HCT116 (cell line): ENCODE measurements around the gene TM7SF2. TPM values are rescaled to one million over a fixed set of nuclear protein-coding genes. Genes with fewer than 3 reads are reported as not detected.

Experiments
- ATAC-seq: fragments of 200-7000 bp; cut with Tn5 transposase; 2 replicates; pipeline ENCODE4 v1.9.1; 2020; ENCODE audit warnings: mild to moderate bottlenecking, moderate library complexity
- BruUV-seq: library from RNA; stranded (reverse); fragments of 400-500 nt; replicated peaks from 2 replicates; lab custom pipeline; 2021; lab: Mats Ljungman, UMichigan
- CTCF ChIA-PET: fragments of 300-600 bp; sonication (Branson Sonifier 250); formaldehyde crosslinking; loops from one replicate; lab custom pipeline; 2021; ENCODE audit warnings: antibody characterized with exemption; lab: Charles Lee
- POLR2A ChIA-PET: fragments of 300-600, 350-600 bp; sonication (Branson Sonifier 250); formaldehyde crosslinking; loops from one replicate; lab custom pipeline; 2021; ENCODE audit warnings: antibody characterized with exemption; lab: Charles Lee
- RAD21 ChIA-PET, 2 experiments: fragments of 300-600 bp; sonication (Branson Sonifier 250); formaldehyde crosslinking; loops; one replicate each; lab custom pipeline; 2023; ENCODE audit warnings: low total read pairs in 2 of 2; ENCODE audit not compliant: uncharacterized antibody in 2 of 2, unreplicated experiment in 2 of 2, low non-redundant PET in 1 of 2; lab: Charles Lee
- DNase-seq: peaks from one replicate; pipeline ENCODE4 v3.0.0-alpha.2; 2010; ENCODE audit warnings: low read depth, low spot score
- H2AFZ ChIP-seq: fragments of 200-600 bp; shearing (Covaris generic), sonication (generic); 2 replicates; pipeline ENCODE4 v1.6.1; 2017; ENCODE audit warnings: low read depth, mixed run types, mixed read lengths, antibody characterized with exemption, low read length; ENCODE audit not compliant: poor library complexity, severe bottlenecking
- H3K27ac ChIP-seq: 2 replicates; pipeline ENCODE4 v1.5.1; 2012; ENCODE audit warnings: low read depth, low read length
- H3K27me3 ChIP-seq: fragments of 200-600 bp; sonication (generic); 2 replicates; pipeline ENCODE4 v1.6.1; 2016; ENCODE audit warnings: mixed run types, low read length, mixed read lengths; ENCODE audit not compliant: insufficient read depth
- H3K36me3 ChIP-seq, 2 experiments: fragments of 200-500 bp in 1 of 2; fragments of 200-600 bp in 1 of 2; sonication (Bioruptor generic) in 1 of 2; sonication (generic) in 1 of 2; 2 replicates each; pipeline versions ENCODE4 v1.5.1 to v1.6.1; 2014 to 2016; ENCODE audit warnings: low read length in 2 of 2, inconsistent platforms in 1 of 2, mixed read lengths in 1 of 2, mixed run types in 1 of 2; ENCODE audit not compliant: insufficient read depth in 2 of 2, control insufficient read depth in 1 of 2
- H3K4me1 ChIP-seq, 2 experiments: fragments of 200-600 bp in 1 of 2; sonication (generic) in 1 of 2; 2 replicates each; pipeline versions ENCODE4 v1.5.1 to v1.6.1; 2012 to 2017; ENCODE audit warnings: low read length in 2 of 2, inconsistent platforms in 1 of 2, mild to moderate bottlenecking in 1 of 2, mixed read lengths in 1 of 2, mixed run types in 1 of 2, moderate library complexity in 1 of 2; ENCODE audit not compliant: insufficient read depth in 2 of 2, control insufficient read depth in 1 of 2
- H3K4me2 ChIP-seq: fragments of 200-600 bp; sonication (generic); 2 replicates; pipeline ENCODE4 v1.6.1; 2017; ENCODE audit warnings: mixed run types, low read length, mixed read lengths
- H3K4me3 ChIP-seq, 2 experiments: fragments of 200-600 bp in 1 of 2; sonication (generic) in 1 of 2; replicated peaks in 1 of 2; 2 replicates each; pipeline ENCODE4 v1.5.1; 2011 to 2016; ENCODE audit warnings: low read length in 2 of 2, control low read depth in 1 of 2, low read depth in 1 of 2, mild to moderate bottlenecking in 1 of 2, mixed read lengths in 1 of 2, mixed run types in 1 of 2
- H3K79me2 ChIP-seq: fragments of 200-600 bp; sonication (generic); 2 replicates; pipeline ENCODE4 v1.6.1; 2017; ENCODE audit warnings: mild to moderate bottlenecking, mixed run types, low read length, moderate library complexity, mixed read lengths; ENCODE audit not compliant: insufficient read depth
- H3K9ac ChIP-seq: fragments of 200-600 bp; sonication (generic); 2 replicates; pipeline ENCODE4 v1.6.1; 2016; ENCODE audit warnings: low read length, mixed read lengths
- H3K9me2 ChIP-seq: fragments of 200-600 bp; sonication (generic), shearing (Covaris generic); 2 replicates; pipeline ENCODE4 v1.6.1; 2017; ENCODE audit warnings: mixed run types, mild to moderate bottlenecking, moderate library complexity; ENCODE audit not compliant: insufficient read depth
- H3K9me3 ChIP-seq, 2 experiments: fragments of 200-500 bp in 1 of 2; fragments of 200-600 bp in 1 of 2; sonication (Bioruptor generic) in 1 of 2; sonication (generic) in 1 of 2; 2 replicates each; pipeline ENCODE4 v1.6.1; 2014 to 2017; ENCODE audit warnings: low read length in 2 of 2, mixed read lengths in 2 of 2, inconsistent platforms in 1 of 2, low read depth in 1 of 2, mild to moderate bottlenecking in 1 of 2, mixed run types in 1 of 2, moderate library complexity in 1 of 2; ENCODE audit not compliant: control insufficient read depth in 1 of 2, insufficient read depth in 1 of 2
- H4K20me1 ChIP-seq: fragments of 200-600 bp; sonication (generic), shearing (Covaris generic); 2 replicates; pipeline ENCODE4 v1.6.1; 2017; ENCODE audit warnings: mixed run types, mild to moderate bottlenecking, moderate library complexity; ENCODE audit not compliant: insufficient read depth
- ATF3 ChIP-seq: IDR thresholded peaks from 2 replicates; pipeline ENCODE4 v1.6.1; 2012
- EGR1 ChIP-seq: IDR thresholded peaks from 2 replicates; pipeline ENCODE4 v1.6.1; 2012; ENCODE audit warnings: low read depth
- EZH2phosphoT487 ChIP-seq: fragments of 200-600 bp; IDR thresholded peaks from 2 replicates; pipeline ENCODE4 v1.6.1; 2018; ENCODE audit warnings: antibody characterized with exemption, borderline replicate concordance
- JUND ChIP-seq: IDR thresholded peaks from 2 replicates; pipeline ENCODE4 v1.6.1; 2012
- POLR2AphosphoS5 ChIP-seq: IDR thresholded peaks from 2 replicates; pipeline ENCODE4 v1.6.1; 2011; ENCODE audit warnings: mild to moderate bottlenecking, low read depth, low read length, moderate library complexity
- SIN3A ChIP-seq: IDR thresholded peaks from 2 replicates; pipeline ENCODE4 v1.6.1; 2012; ENCODE audit warnings: low read depth
- SRF ChIP-seq: IDR thresholded peaks from 2 replicates; pipeline ENCODE4 v1.6.1; 2012; ENCODE audit warnings: low read depth
- TCF7L2 ChIP-seq: IDR thresholded peaks from 2 replicates; pipeline ENCODE4 v1.7.0; 2011; ENCODE audit warnings: borderline replicate concordance, inconsistent platforms; ENCODE audit not compliant: insufficient read depth, insufficient read length; ENCODE audit errors: extremely low read depth
- ZFX ChIP-seq: fragments of 450-650 bp; IDR thresholded peaks from 2 replicates; pipeline ENCODE4 v1.6.1; 2017
- ZNF274 ChIP-seq: fragments of 200-500 bp; sonication (Bioruptor generic); IDR thresholded peaks from 2 replicates; pipeline ENCODE4 v1.6.1; 2014; ENCODE audit warnings: mild to moderate bottlenecking, low read depth, low read length, inconsistent platforms
- intact Hi-C: fragments of 100-400 bp; cut with micrococcal nuclease; formaldehyde crosslinking; loops from 2 replicates; pipeline ENCODE4 v1.10.0; 2022
- total RNA-seq: library from RNA; stranded (reverse); gene quantifications from one replicate; pipeline ENCODE4 v1.2.1, GENCODE V29; 2021; ENCODE audit not compliant: unreplicated experiment
- TF ChIP-seq, protein P1 (sequence below): IDR thresholded peaks from 2 replicates; pipeline ENCODE4 v1.6.1; 2012; ENCODE audit warnings: low read depth

TM7SF2 gene
- total RNA-seq, 1 experiment from 2014 or later = 52.9 TPM

DNA sequence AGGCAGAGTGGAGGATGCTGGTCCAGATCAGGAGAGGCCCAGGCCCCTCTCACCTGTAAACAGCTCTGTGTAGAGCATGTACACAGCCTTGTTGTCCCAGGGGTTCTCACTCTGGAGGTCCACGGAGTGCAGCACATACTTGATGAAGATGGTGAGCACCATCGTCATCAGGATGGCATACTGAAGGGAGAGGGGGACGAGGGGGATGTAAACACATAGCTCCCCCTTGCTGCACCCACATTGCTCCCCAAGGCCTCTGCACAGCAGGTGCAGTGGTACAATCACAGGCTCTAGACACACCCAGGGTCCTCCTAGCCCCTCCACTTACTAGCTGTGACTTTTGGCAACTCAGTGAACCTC, 19.7 kb downstream of the TM7SF2 start:
- Histone ChIP-seq H2AFZ (no peak overlapping the region), H3K36me3 (peaks cover 22 to 49% of the 10 kb centered on the region in 2 experiments; a peak in 3 of 4 replicates), H3K4me1 (peaks cover 9 to 25% of the 10 kb centered on the region in 2 experiments; a peak in 3 of 4 replicates), H3K4me2 (no peak overlapping the region), H3K9me3 (no peaks in the 10 kb centered on the region), H3K79me2 (peaks cover 31% of the 10 kb centered on the region), H3K9me2 (no peaks in the 10 kb centered on the region), H3K9ac (no peak overlapping the region), H3K4me3 (no peak overlapping the region), H3K27ac (no peak overlapping the region), H3K27me3 (no peaks in the 10 kb centered on the region), H4K20me1 (no peaks in the 10 kb centered on the region)
- CTCF ChIA-PET = no interaction called here
- no peak for ATAC-seq
- intact Hi-C loops = no loop called here
- DNase-seq = no peak
- RAD21 ChIA-PET = no interaction called here
- TF ChIP-seq ZFX (no peak), POLR2AphosphoS5 (no peak), ATF3 (no peak), JUND (no peak), SRF (no peak), SIN3A (no peak)
- TF ChIP-seq, protein P1, sequence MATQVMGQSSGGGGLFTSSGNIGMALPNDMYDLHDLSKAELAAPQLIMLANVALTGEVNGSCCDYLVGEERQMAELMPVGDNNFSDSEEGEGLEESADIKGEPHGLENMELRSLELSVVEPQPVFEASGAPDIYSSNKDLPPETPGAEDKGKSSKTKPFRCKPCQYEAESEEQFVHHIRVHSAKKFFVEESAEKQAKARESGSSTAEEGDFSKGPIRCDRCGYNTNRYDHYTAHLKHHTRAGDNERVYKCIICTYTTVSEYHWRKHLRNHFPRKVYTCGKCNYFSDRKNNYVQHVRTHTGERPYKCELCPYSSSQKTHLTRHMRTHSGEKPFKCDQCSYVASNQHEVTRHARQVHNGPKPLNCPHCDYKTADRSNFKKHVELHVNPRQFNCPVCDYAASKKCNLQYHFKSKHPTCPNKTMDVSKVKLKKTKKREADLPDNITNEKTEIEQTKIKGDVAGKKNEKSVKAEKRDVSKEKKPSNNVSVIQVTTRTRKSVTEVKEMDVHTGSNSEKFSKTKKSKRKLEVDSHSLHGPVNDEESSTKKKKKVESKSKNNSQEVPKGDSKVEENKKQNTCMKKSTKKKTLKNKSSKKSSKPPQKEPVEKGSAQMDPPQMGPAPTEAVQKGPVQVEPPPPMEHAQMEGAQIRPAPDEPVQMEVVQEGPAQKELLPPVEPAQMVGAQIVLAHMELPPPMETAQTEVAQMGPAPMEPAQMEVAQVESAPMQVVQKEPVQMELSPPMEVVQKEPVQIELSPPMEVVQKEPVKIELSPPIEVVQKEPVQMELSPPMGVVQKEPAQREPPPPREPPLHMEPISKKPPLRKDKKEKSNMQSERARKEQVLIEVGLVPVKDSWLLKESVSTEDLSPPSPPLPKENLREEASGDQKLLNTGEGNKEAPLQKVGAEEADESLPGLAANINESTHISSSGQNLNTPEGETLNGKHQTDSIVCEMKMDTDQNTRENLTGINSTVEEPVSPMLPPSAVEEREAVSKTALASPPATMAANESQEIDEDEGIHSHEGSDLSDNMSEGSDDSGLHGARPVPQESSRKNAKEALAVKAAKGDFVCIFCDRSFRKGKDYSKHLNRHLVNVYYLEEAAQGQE = no peak
- no TSS peak for BruUV-seq
- POLR2A ChIA-PET = interaction anchor here (2.1 kb wide), 1 partner anchor 9 kb away, joined by 12 read pairs; the partner anchor contains the start of genes FAU and MRPL49

GRCh38 chr11:65131895-65132237, 20.2 kb downstream of the TM7SF2 start:
- ChIA-PET RAD21 (no interaction called here), POLR2A (interaction anchor here (2.1 kb wide), 1 partner anchor 10 kb away, joined by 12 read pairs; the partner anchor contains the start of genes FAU and MRPL49), CTCF (no interaction called here)
- Histone ChIP-seq H3K79me2 (peaks cover 27% of the 10 kb centered on the region), H3K9me3 (no peaks in the 10 kb centered on the region), H3K9ac (no peak overlapping the region), H3K9me2 (no peaks in the 10 kb centered on the region), H3K4me2 (no peak overlapping the region), H3K27me3 (no peaks in the 10 kb centered on the region), H3K36me3 (peaks cover 21 to 44% of the 10 kb centered on the region in 2 experiments; a peak in 3 of 4 replicates), H2AFZ (no peak overlapping the region), H3K4me3 (no peak overlapping the region), H4K20me1 (no peaks in the 10 kb centered on the region), H3K4me1 (peaks cover 9 to 28% of the 10 kb centered on the region in 2 experiments; a peak in 3 of 4 replicates), H3K27ac (no peak overlapping the region)
- no peak for DNase-seq
- no TSS peak for BruUV-seq
- intact Hi-C loops = no loop called here
- ATAC-seq = no peak
- no peak for TF ChIP-seq EZH2phosphoT487
- TF ChIP-seq, protein P1 = no peak
- no peak for TF ChIP-seq ZNF274
- no peak for TF ChIP-seq EGR1
- TF ChIP-seq SRF = no peak
- no peak for TF ChIP-seq ZFX
- no peak for TF ChIP-seq TCF7L2
